ENCODE data around the gene SLC22A12. TPM values are rescaled to one million over a fixed set of nuclear protein-coding genes. Genes with fewer than 3 reads are reported as not detected.

Gene SLC22A12
- total RNA-seq, 1 experiment from 2014 or later = not detected

GRCh38 chr11:64619196-64619595, 28.2 kb downstream of the SLC22A12 start:
- Histone ChIP-seq H3K9me3 (ENCODE audit: low read length) (no peaks in the 10 kb centered on the region), H4K20me1 (ENCODE audit: low read length) (no peaks in the 10 kb centered on the region), H3K27me3 (ENCODE audit: low read length) (peaks cover 11% of the 10 kb centered on the region), H3K9ac (ENCODE audit: low read length) (no peak overlapping the region), H3K9me2 (replicated peaks; ENCODE audit: low read length) (no peaks in the 10 kb centered on the region), H3K27ac (ENCODE audit: low read length) (no peak overlapping the region), H3K36me3 (ENCODE audit: low read depth, low read length) (no peaks in the 10 kb centered on the region), H3K4me2 (ENCODE audit: low read length) (no peak overlapping the region), H3K79me2 (ENCODE audit: low read length) (no peaks in the 10 kb centered on the region), H3K4me1 (ENCODE audit: insufficient read depth, low read length) (no peaks in the 10 kb centered on the region), H2AFZ (ENCODE audit: low read length) (no peak overlapping the region), H3F3A (ENCODE audit: low read length, unreplicated experiment) (no peaks in the 10 kb centered on the region), H3K4me3 (ENCODE audit: low read length) (no peak overlapping the region)
- TF ChIP-seq CTCF (conservative IDR thresholded peaks at IDR 0.05; ENCODE audit: low read depth, low read length) = no peak
- no peak for TF ChIP-seq EZH2 (IDR thresholded peaks at IDR 0.05; ENCODE audit: low read length, unreplicated experiment)
- no peak for TF ChIP-seq EZH2phosphoT487 (IDR thresholded peaks at IDR 0.05; ENCODE audit: borderline replicate concordance, low read length)
- no TSS peak for BruUV-seq (replicated peaks)
- POLR2A ChIA-PET (ENCODE audit: unreplicated experiment) = no interaction called here
- CTCF ChIA-PET = no interaction called here
- DNase-seq = no peak
- intact Hi-C loops (cut with micrococcal nuclease) = no loop called here
- no peak for ATAC-seq

DNA sequence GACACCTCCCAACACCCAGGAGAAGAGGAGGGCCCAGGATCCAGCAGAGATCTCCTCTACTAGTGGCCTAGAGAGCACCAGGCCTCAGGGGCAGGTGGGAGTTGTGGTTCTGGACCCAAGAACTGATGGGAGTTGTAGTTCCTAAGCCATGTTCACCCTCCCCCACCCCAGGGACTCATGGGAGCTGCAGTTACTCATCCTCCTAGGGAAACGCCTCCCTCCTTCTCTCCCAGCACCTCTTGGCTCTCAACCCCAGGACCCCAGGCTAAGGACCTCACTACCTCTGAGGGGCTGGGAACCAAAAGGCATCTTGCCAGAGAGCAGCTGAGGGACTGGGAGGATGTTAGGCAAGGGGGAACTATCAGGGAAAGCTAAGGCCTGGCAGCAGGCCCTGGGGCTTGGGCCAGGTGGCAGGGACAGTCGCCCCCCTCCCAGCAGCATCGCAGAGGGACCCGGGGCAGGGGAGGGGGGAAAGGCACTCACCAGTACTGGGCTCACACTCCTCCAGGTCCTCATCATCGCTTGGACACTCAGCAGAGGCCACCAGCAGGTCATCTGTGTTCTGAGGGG, 28.9 kb downstream of the SLC22A12 start:
- Histone ChIP-seq H3K4me1 (ENCODE audit: insufficient read depth, low read length) (no peaks in the 10 kb centered on the region), H3F3A (ENCODE audit: low read length, unreplicated experiment) (no peaks in the 10 kb centered on the region), H3K9ac (ENCODE audit: low read length) (no peak overlapping the region), H3K27ac (ENCODE audit: low read length) (no peak overlapping the region), H3K4me2 (ENCODE audit: low read length) (no peak overlapping the region), H3K4me3 (ENCODE audit: low read length) (no peak overlapping the region), H3K79me2 (ENCODE audit: low read length) (no peaks in the 10 kb centered on the region), H3K27me3 (ENCODE audit: low read length) (peaks cover 17% of the 10 kb centered on the region), H4K20me1 (ENCODE audit: low read length) (no peaks in the 10 kb centered on the region), H3K9me3 (ENCODE audit: low read length) (no peaks in the 10 kb centered on the region), H3K36me3 (ENCODE audit: low read depth, low read length) (no peaks in the 10 kb centered on the region), H2AFZ (ENCODE audit: low read length) (no peak overlapping the region), H3K9me2 (replicated peaks; ENCODE audit: low read length) (no peaks in the 10 kb centered on the region)
- peak; percentile 38 for DNase-seq
- no peak for TF ChIP-seq CTCF (conservative IDR thresholded peaks at IDR 0.05; ENCODE audit: low read depth, low read length)
- TF ChIP-seq EZH2phosphoT487 (IDR thresholded peaks at IDR 0.05; ENCODE audit: borderline replicate concordance, low read length) = no peak
- TF ChIP-seq EZH2 (IDR thresholded peaks at IDR 0.05; ENCODE audit: low read length, unreplicated experiment) = no peak
- intact Hi-C loops (cut with micrococcal nuclease) = no loop called here
- no peak for ATAC-seq
- CTCF ChIA-PET = no interaction called here
- POLR2A ChIA-PET (ENCODE audit: unreplicated experiment) = no interaction called here
- BruUV-seq (replicated peaks) = no TSS peak

GRCh38 chr11:64620381-64620971, 29.5 kb downstream of the SLC22A12 start:
- DNase-seq = no peak
- H3K27me3 ChIP-seq (ENCODE audit: low read length) = peaks cover 22% of the 10 kb centered on the region
- no peaks in the 10 kb centered on the region for H4K20me1 ChIP-seq (ENCODE audit: low read length)
- no peak overlapping the region for H3K4me2 ChIP-seq (ENCODE audit: low read length)
- H3K36me3 ChIP-seq (ENCODE audit: low read depth, low read length) = no peaks in the 10 kb centered on the region
- H3K79me2 ChIP-seq (ENCODE audit: low read length) = no peaks in the 10 kb centered on the region
- intact Hi-C loops (cut with micrococcal nuclease) = no loop called here
- no peaks in the 10 kb centered on the region for H3K4me1 ChIP-seq (ENCODE audit: insufficient read depth, low read length)
- ATAC-seq = no peak
- no peak overlapping the region for H3K4me3 ChIP-seq (ENCODE audit: low read length)
- no peak for TF ChIP-seq EZH2phosphoT487 (IDR thresholded peaks at IDR 0.05; ENCODE audit: borderline replicate concordance, low read length)
- no peak for TF ChIP-seq CTCF (conservative IDR thresholded peaks at IDR 0.05; ENCODE audit: low read depth, low read length)
- H3K9me3 ChIP-seq (ENCODE audit: low read length) = no peaks in the 10 kb centered on the region
- ChIA-PET POLR2A (ENCODE audit: unreplicated experiment) (no interaction called here), CTCF (no interaction called here)
- BruUV-seq (replicated peaks) = no TSS peak
- no peak overlapping the region for H3K9ac ChIP-seq (ENCODE audit: low read length)
- H3F3A ChIP-seq (ENCODE audit: low read length, unreplicated experiment) = no peaks in the 10 kb centered on the region
- no peak overlapping the region for H3K27ac ChIP-seq (ENCODE audit: low read length)
- H3K9me2 ChIP-seq (replicated peaks; ENCODE audit: low read length) = no peaks in the 10 kb centered on the region
- no peak overlapping the region for H2AFZ ChIP-seq (ENCODE audit: low read length)
